Uterus (tissue), 4 donors: ENCODE data around the gene SPECC1. TPM values are rescaled to one million over a fixed set of nuclear protein-coding genes. Genes with fewer than 3 reads are reported as not detected.

Source experiments
- DNase-seq, 2 donors: peaks; one replicate each; pipeline ENCODE4 v3.0.0-alpha.2; 2019 to 2020
- H3K27ac ChIP-seq, 2 donors: fragments of 200-600 bp; sonication (generic); 1 replicate in 1 of 2; 2 replicates in 1 of 2; pipeline ENCODE4 v1.5.1; 2016 to 2018
- H3K27me3 ChIP-seq, 2 donors: fragments of 200-600 bp; sonication (generic); one replicate each; pipeline ENCODE4 v1.5.1; 2018 to 2019; ENCODE audit warnings: control low read depth in 1 of 2
- H3K36me3 ChIP-seq, 2 donors: fragments of 200-600 bp; sonication (generic); one replicate each; pipeline ENCODE4 v1.5.1; 2019; ENCODE audit warnings: control low read depth in 1 of 2
- H3K4me1 ChIP-seq, 2 donors: fragments of 200-600 bp; sonication (generic); one replicate each; pipeline ENCODE4 v1.5.1; 2018 to 2019; ENCODE audit warnings: control low read depth in 1 of 2
- H3K4me3 ChIP-seq, 2 donors: fragments of 200-600 bp; sonication (generic); 1 replicate in 1 of 2; 2 replicates in 1 of 2; pipeline ENCODE4 v1.5.1; 2018 to 2019; ENCODE audit warnings: mild to moderate bottlenecking in 1 of 2
- H3K9me3 ChIP-seq, 2 donors: fragments of 200-600 bp; sonication (generic); one replicate each; pipeline ENCODE4 v1.5.1; 2019; ENCODE audit warnings: control low read depth in 1 of 2
- CTCF ChIP-seq, 4 experiments: fragments of 200-600 bp in 2 of 4; fragments of 450-650 bp in 2 of 4; sonication (generic) in 2 of 4; IDR thresholded peaks; one replicate each; pipeline ENCODE4 v1.5.1; 2016 to 2019; ENCODE audit warnings: antibody characterized with exemption in 4 of 4, mild to moderate bottlenecking in 2 of 4, moderate library complexity in 1 of 4
- POLR2A ChIP-seq, 2 donors: fragments of 450-650 bp; IDR thresholded peaks; one replicate each; pipeline ENCODE4 v1.6.1; 2016; ENCODE audit warnings: antibody characterized with exemption in 2 of 2, mild to moderate bottlenecking in 1 of 2, moderate library complexity in 1 of 2
- intact Hi-C: fragments of 100-400 bp; cut with DNase I; formaldehyde crosslinking; loops from one replicate; pipeline ENCODE4 v1.15.1; 2023; ENCODE audit warnings: low total_unique reads
- total RNA-seq, 4 donors: library from RNA; depleted of rRNA in 3 of 4; stranded (reverse); fragments of >200 nt in 3 of 4; gene quantifications; one replicate each; pipeline versions ENCODE4 v1.1.0 to v1.2.4, GENCODE V29; 2014 to 2023
- donor health status: DM: yes; HTN: yes; CAD: no.

Gene SPECC1
- total RNA-seq, 4 donors from 2014 or later, result 22.6 to 63.0 (median 44.0) TPM

GRCh38 chr17:20214794-20215193, 205.6 kb downstream of the SPECC1 start:
- intact Hi-C loops, result no loop called here
- no peak for DNase-seq
- no peaks in the 10 kb centered on the region for H3K36me3 ChIP-seq
- H3K9me3 ChIP-seq, result no peaks in the 10 kb centered on the region
- H3K27ac ChIP-seq, result no peak overlapping the region
- TF ChIP-seq POLR2A (IDR thresholded peaks at IDR 0.05) (no peak), CTCF (IDR thresholded peaks at IDR 0.05) (no peak)
- no peak overlapping the region for H3K4me3 ChIP-seq
- no peaks in the 10 kb centered on the region for H3K4me1 ChIP-seq
- H3K27me3 ChIP-seq, result no peaks in the 10 kb centered on the region

- DNase-seq, result no peak
- Histone ChIP-seq H3K36me3 (no peaks in the 10 kb centered on the region), H3K9me3 (no peaks in the 10 kb centered on the region), H3K4me3 (no peak overlapping the region), H3K27me3 (no peaks in the 10 kb centered on the region), H3K4me1 (no peaks in the 10 kb centered on the region), H3K27ac (no peak overlapping the region)
- TF ChIP-seq POLR2A (IDR thresholded peaks at IDR 0.05), result no peak
- no peak for TF ChIP-seq CTCF (IDR thresholded peaks at IDR 0.05)
- intact Hi-C loops, result no loop called here
Observed at GRCh38 chr17:20216154-20216815, 207.1 kb downstream of the SPECC1 start.

GRCh38 chr17:20216853-20217252, 207.7 kb downstream of the SPECC1 start:
- Histone ChIP-seq H3K4me3 (no peak overlapping the region), H3K4me1 (no peaks in the 10 kb centered on the region), H3K36me3 (no peaks in the 10 kb centered on the region), H3K9me3 (no peaks in the 10 kb centered on the region), H3K27ac (no peak overlapping the region), H3K27me3 (no peaks in the 10 kb centered on the region)
- DNase-seq, result no peak
- no peak for TF ChIP-seq CTCF (IDR thresholded peaks at IDR 0.05)
- intact Hi-C loops, result no loop called here

GRCh38 chr17:20217677-20218076, 208.5 kb downstream of the SPECC1 start:
- Histone ChIP-seq H3K27me3 (no peaks in the 10 kb centered on the region), H3K27ac (no peak overlapping the region), H3K36me3 (no peaks in the 10 kb centered on the region), H3K4me3 (no peak overlapping the region), H3K4me1 (no peaks in the 10 kb centered on the region), H3K9me3 (no peaks in the 10 kb centered on the region)
- DNase-seq, result no peak
- TF ChIP-seq CTCF (IDR thresholded peaks at IDR 0.05), result no peak
- intact Hi-C loops, result no loop called here

- no peak overlapping the region for H3K4me3 ChIP-seq
- no peak for TF ChIP-seq CTCF (IDR thresholded peaks at IDR 0.05)
- TF ChIP-seq POLR2A (IDR thresholded peaks at IDR 0.05), result no peak
Observed at GRCh38 chr17:20218272-20218671, 209.1 kb downstream of the SPECC1 start.

More at GRCh38 chr17:20218272-20218671, 209.1 kb downstream of the SPECC1 start:
- Histone ChIP-seq H3K27me3 (no peaks in the 10 kb centered on the region), H3K9me3 (no peaks in the 10 kb centered on the region), H3K4me1 (no peaks in the 10 kb centered on the region), H3K27ac (no peak overlapping the region), H3K36me3 (no peaks in the 10 kb centered on the region)
- no peak for DNase-seq
- intact Hi-C loops, result no loop called here
